ENCODE data around the gene IFI16. TPM values are rescaled to one million over a fixed set of nuclear protein-coding genes. Genes with fewer than 3 reads are reported as not detected.

Gene IFI16
- total and polyA plus RNA-seq, 2 donors (not counting 3 experiments of a cell fraction or from before 2014, with no cell fraction given), result 52.8 to 183 TPM

- DNase-seq (ENCODE audit: low read depth, low spot score) (no peak), FAIRE-seq (no peak)
- H4K20me1 ChIP-seq (replicated peaks; ENCODE audit: control insufficient read depth, extremely low read depth, insufficient read depth, low read length), result no peaks in the 10 kb centered on the region
- no peak for TF ChIP-seq POLR2AphosphoS5 (IDR thresholded peaks at IDR 0.05; ENCODE audit: insufficient read depth, low read depth, low read length)
- TF ChIP-seq EZH2 (IDR thresholded peaks at IDR 0.05; ENCODE audit: borderline replicate concordance, low read depth, low read length, severe bottlenecking), result no peak
- no peak for TF ChIP-seq CTCF (IDR thresholded peaks at IDR 0.05; ENCODE audit: extremely low read depth in 1 of 2, insufficient read depth in 1 of 2, low read depth in 1 of 2, low read length in 2 of 2)
- no peak for TF ChIP-seq MYC (IDR thresholded peaks at IDR 0.05; ENCODE audit: low read depth, low read length)
- no peak for TF ChIP-seq POLR2A (IDR thresholded peaks at IDR 0.05; ENCODE audit: low read depth, low read length)
- TF ChIP-seq JUN (IDR thresholded peaks at IDR 0.05; ENCODE audit: borderline replicate concordance, insufficient read depth, insufficient read length, low read depth), result no peak
- no peak for TF ChIP-seq FOS (IDR thresholded peaks at IDR 0.05; ENCODE audit: borderline replicate concordance, insufficient read depth, low read length)
- TF ChIP-seq GATA2 (IDR thresholded peaks at IDR 0.05; ENCODE audit: insufficient read depth, insufficient read length, low read depth, low read length), result no peak
- TF ChIP-seq, protein P1, sequence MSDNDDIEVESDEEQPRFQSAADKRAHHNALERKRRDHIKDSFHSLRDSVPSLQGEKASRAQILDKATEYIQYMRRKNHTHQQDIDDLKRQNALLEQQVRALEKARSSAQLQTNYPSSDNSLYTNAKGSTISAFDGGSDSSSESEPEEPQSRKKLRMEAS (IDR thresholded peaks at IDR 0.05; ENCODE audit: insufficient read depth, insufficient read length), result no peak
- peaks cover 30 to 43% of the 10 kb centered on the region in 2 experiments for H3K36me3 ChIP-seq (ENCODE audit: control insufficient read depth in 2 of 2, extremely low read depth in 1 of 2, insufficient read depth in 2 of 2, low read length in 2 of 2)
- H3K9me3 ChIP-seq (replicated peaks; ENCODE audit: control insufficient read depth, insufficient read depth, low read length), result no peaks in the 10 kb centered on the region
- H3K4me1 ChIP-seq (ENCODE audit: control insufficient read depth, extremely low read depth, insufficient read depth, low read length), result peaks cover 7% of the 10 kb centered on the region
- no peak overlapping the region for H3K4me2 ChIP-seq (ENCODE audit: insufficient read depth, low read length)
- no peak overlapping the region for H3K27ac ChIP-seq (ENCODE audit: insufficient read depth, low read depth, low read length)
- no peak overlapping the region for H3K4me3 ChIP-seq (replicated peaks in 1 of 3; ENCODE audit: insufficient read depth in 1 of 3, low read depth in 1 of 3, low read length in 3 of 3)
- intact Hi-C loops (cut with micrococcal nuclease) (no loop called here), dilution Hi-C loops (cut with MboI; ENCODE audit: extremely low pct_ligation_motif_present, low sequenced_read_pairs) (no loop called here)
- no peaks in the 10 kb centered on the region for H3K27me3 ChIP-seq (ENCODE audit: control insufficient read depth in 2 of 2, insufficient read depth in 2 of 2, low read length in 2 of 2)
- no TSS peak for BruUV-seq (replicated peaks)
- ChIA-PET POLR2A (no interaction called here), CTCF (interaction anchor here (1.2 kb wide), 1 partner anchor 16 kb away, joined by 3 read pairs; no protein-coding TSS in a partner anchor)
- no peaks in the 10 kb centered on the region for H3K79me2 ChIP-seq (ENCODE audit: control insufficient read depth, insufficient read depth, low read length)
- H3K9me1 ChIP-seq (replicated peaks; ENCODE audit: control insufficient read depth, extremely low read depth, insufficient read depth, low read length), result no peaks in the 10 kb centered on the region
- no peak overlapping the region for H3K9ac ChIP-seq (replicated peaks; ENCODE audit: extremely low read depth, insufficient read depth, low read length)
- no peak overlapping the region for H2AFZ ChIP-seq (ENCODE audit: low read depth, low read length)
These were observed 45.5 kb downstream of the IFI16 start for GRCh38 chr1:159055181-159055641.

Data from endothelial cell of umbilical vein (primary cell).